Vagina (tissue), 2 donors: ENCODE data around the gene PRPS2. TPM values are rescaled to one million over a fixed set of nuclear protein-coding genes. Genes with fewer than 3 reads are reported as not detected.

Source experiments
- DNase-seq, 2 donors: peaks; one replicate each; pipeline ENCODE4 v3.0.0-alpha.2; 2017; ENCODE audit errors: extremely low spot score in 2 of 2
- H3K27ac ChIP-seq: fragments of 200-600 bp; sonication (generic); one replicate; pipeline ENCODE4 v1.5.1; 2019
- H3K27me3 ChIP-seq: fragments of 200-600 bp; sonication (generic); one replicate; pipeline ENCODE4 v1.5.1; 2019
- H3K36me3 ChIP-seq, 2 donors: fragments of 200-600 bp; sonication (generic); one replicate each; pipeline ENCODE4 v1.5.1; 2017 to 2019
- H3K4me1 ChIP-seq: fragments of 200-600 bp; sonication (generic); one replicate; pipeline ENCODE4 v1.5.1; 2019
- H3K4me3 ChIP-seq, 2 donors: fragments of 200-600 bp; sonication (generic); 1 replicate in 1 of 2; 2 replicates in 1 of 2; pipeline ENCODE4 v1.5.1; 2016 to 2019
- H3K9me3 ChIP-seq: fragments of 200-600 bp; sonication (generic); one replicate; pipeline ENCODE4 v1.5.1; 2019
- POLR2A ChIP-seq, 2 donors: fragments of 450-650 bp; IDR thresholded peaks; one replicate each; pipeline ENCODE4 v1.6.1; 2017; ENCODE audit warnings: antibody characterized with exemption in 2 of 2, mild to moderate bottlenecking in 2 of 2, moderate library complexity in 2 of 2
- POLR2AphosphoS5 ChIP-seq, 2 donors: sonication (generic); formaldehyde crosslinking; IDR thresholded peaks; one replicate each; pipeline ENCODE4 v1.9.0; 2017; ENCODE audit warnings: antibody characterized with exemption in 2 of 2, mild to moderate bottlenecking in 2 of 2, low read depth in 1 of 2; ENCODE audit not compliant: insufficient read depth in 1 of 2
- intact Hi-C: fragments of 100-400 bp; cut with DNase I; formaldehyde crosslinking; loops from one replicate; pipeline ENCODE4 v1.15.1; 2023
- total RNA-seq: library from RNA; depleted of rRNA; stranded (reverse); fragments of >200 nt; gene quantifications from one replicate; pipeline ENCODE4 v1.2.3, GENCODE V29; 2016
- TF ChIP-seq, protein P1 (sequence below), 3 experiments: fragments of 450-650 bp in 2 of 3; fragments of 200-600 bp in 1 of 3; sonication (generic) in 1 of 3; IDR thresholded peaks; one replicate each; pipeline ENCODE4 v1.5.1; 2017 to 2019; ENCODE audit warnings: antibody characterized with exemption in 3 of 3, mild to moderate bottlenecking in 2 of 3, moderate library complexity in 2 of 3

Gene PRPS2
- total RNA-seq, 1 donor from 2014 or later, result 45.2 TPM

DNA sequence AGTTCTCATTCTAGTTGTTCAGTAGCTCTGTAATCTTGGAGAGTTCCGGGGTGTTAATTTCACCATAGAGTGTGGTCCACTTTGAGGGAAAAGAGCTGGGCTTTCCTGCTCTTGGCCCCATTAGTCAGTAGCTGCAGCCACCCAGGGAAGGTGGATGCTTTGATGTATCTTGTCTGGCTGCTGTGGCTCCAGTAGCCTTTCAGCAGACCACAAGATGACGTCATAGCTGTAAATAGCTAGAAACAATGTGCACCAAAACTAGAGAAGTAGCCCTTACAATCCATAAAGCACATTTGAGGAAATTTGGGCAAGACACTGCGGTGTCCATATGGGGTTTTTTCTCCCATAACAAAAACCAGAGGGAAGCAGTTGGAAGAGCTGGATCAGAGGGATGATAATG, 32.9 kb upstream of the PRPS2 start:
- intact Hi-C loops, result no loop called here
- no peak overlapping the region for H3K4me3 ChIP-seq
- no peaks in the 10 kb centered on the region for H3K4me1 ChIP-seq
- TF ChIP-seq POLR2AphosphoS5 (IDR thresholded peaks at IDR 0.05; ENCODE audit: insufficient read depth in 1 of 2, low read depth in 1 of 2), result no peak
- TF ChIP-seq, protein P1, sequence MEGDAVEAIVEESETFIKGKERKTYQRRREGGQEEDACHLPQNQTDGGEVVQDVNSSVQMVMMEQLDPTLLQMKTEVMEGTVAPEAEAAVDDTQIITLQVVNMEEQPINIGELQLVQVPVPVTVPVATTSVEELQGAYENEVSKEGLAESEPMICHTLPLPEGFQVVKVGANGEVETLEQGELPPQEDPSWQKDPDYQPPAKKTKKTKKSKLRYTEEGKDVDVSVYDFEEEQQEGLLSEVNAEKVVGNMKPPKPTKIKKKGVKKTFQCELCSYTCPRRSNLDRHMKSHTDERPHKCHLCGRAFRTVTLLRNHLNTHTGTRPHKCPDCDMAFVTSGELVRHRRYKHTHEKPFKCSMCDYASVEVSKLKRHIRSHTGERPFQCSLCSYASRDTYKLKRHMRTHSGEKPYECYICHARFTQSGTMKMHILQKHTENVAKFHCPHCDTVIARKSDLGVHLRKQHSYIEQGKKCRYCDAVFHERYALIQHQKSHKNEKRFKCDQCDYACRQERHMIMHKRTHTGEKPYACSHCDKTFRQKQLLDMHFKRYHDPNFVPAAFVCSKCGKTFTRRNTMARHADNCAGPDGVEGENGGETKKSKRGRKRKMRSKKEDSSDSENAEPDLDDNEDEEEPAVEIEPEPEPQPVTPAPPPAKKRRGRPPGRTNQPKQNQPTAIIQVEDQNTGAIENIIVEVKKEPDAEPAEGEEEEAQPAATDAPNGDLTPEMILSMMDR (IDR thresholded peaks at IDR 0.05), result no peak
- H3K36me3 ChIP-seq, result no peaks in the 10 kb centered on the region
- no peak for DNase-seq
- H3K27ac ChIP-seq, result no peak overlapping the region
- no peaks in the 10 kb centered on the region for H3K9me3 ChIP-seq
- no peaks in the 10 kb centered on the region for H3K27me3 ChIP-seq

DNA sequence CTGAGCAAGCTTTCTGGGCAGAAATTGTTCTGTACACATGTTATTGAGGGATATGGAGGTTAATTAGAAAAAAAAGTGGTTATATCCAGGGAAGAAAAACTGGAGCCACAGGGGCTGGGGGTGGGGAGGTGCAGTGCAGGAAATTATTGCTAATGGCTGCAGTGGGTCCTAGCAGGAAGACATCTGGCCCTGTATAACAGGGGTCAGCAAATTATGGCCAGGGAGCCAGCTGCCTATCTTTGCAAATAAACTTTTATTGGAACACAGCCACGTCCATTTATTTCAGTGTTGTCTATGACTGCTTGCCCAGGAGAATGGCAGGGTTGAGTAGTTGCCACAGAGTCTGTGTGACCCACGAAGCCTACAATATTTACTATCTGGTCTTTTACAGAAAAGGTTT, 23.4 kb upstream of the PRPS2 start:
- H3K36me3 ChIP-seq, result no peaks in the 10 kb centered on the region
- DNase-seq, result no peak

DNA sequence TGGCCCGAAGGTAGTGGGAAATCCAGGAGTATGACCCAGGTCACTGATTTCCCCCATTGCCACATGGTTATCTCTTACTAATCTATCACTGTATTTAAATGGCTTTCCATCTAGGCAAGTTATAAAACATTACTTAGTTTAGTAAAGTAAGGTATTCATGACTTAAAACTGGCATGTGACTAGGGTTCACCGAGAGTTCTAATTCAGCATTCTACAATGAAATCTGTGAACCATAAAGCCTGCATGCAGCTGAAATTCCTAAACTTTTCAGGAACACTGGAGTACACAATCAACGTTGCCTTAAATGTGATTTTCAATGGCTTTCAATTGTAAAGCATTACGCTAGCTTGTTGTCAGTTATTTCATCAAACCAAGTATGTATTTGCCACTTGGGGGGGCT, 22.7 kb upstream of the PRPS2 start:
- Histone ChIP-seq H3K36me3 (no peaks in the 10 kb centered on the region), H3K4me1 (no peaks in the 10 kb centered on the region), H3K27me3 (no peaks in the 10 kb centered on the region), H3K9me3 (no peaks in the 10 kb centered on the region), H3K27ac (no peak overlapping the region), H3K4me3 (no peak overlapping the region)
- no peak for TF ChIP-seq POLR2AphosphoS5 (IDR thresholded peaks at IDR 0.05; ENCODE audit: insufficient read depth in 1 of 2, low read depth in 1 of 2)
- TF ChIP-seq POLR2A (IDR thresholded peaks at IDR 0.05), result no peak
- TF ChIP-seq, protein P1 (IDR thresholded peaks at IDR 0.05), result no peak
- no peak for DNase-seq
- intact Hi-C loops, result no loop called here

More for the DNA sequence above, 23.4 kb upstream of the PRPS2 start:
- Histone ChIP-seq H3K4me3 (no peak overlapping the region), H3K9me3 (no peaks in the 10 kb centered on the region), H3K4me1 (no peaks in the 10 kb centered on the region), H3K27me3 (no peaks in the 10 kb centered on the region), H3K27ac (no peak overlapping the region)
- intact Hi-C loops, result no loop called here
- TF ChIP-seq POLR2AphosphoS5 (IDR thresholded peaks at IDR 0.05; ENCODE audit: insufficient read depth in 1 of 2, low read depth in 1 of 2), result no peak
- no peak for TF ChIP-seq POLR2A (IDR thresholded peaks at IDR 0.05)
- TF ChIP-seq, protein P1 (IDR thresholded peaks at IDR 0.05), result no peak

DNA sequence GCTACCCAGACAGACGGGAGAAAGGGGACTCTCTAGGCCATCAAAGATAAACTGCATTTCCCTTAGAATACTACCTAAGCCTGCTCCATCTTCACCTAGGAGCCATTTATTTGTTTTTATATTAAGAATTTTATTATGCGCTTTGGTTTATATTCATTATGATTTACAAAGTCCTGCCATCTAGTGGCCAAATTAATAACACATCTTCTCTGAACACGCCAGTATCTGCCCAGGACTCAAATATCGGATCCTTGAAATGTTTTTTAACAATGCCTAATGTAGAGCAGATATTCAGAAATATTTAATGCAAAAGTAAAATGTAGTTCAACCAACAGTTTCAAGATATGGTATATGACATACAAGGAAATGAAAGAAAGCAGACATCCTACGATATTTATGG, 20.8 kb upstream of the PRPS2 start:
- H3K36me3 ChIP-seq, result no peaks in the 10 kb centered on the region
- DNase-seq, result no peak
- no peak overlapping the region for H3K27ac ChIP-seq
- no peaks in the 10 kb centered on the region for H3K9me3 ChIP-seq
- no peak overlapping the region for H3K4me3 ChIP-seq
- no peaks in the 10 kb centered on the region for H3K4me1 ChIP-seq
- H3K27me3 ChIP-seq, result no peaks in the 10 kb centered on the region
- TF ChIP-seq, protein P1 (IDR thresholded peaks at IDR 0.05), result peak in 2 of 3 experiments; percentile 8 to 20
- TF ChIP-seq POLR2AphosphoS5 (IDR thresholded peaks at IDR 0.05; ENCODE audit: insufficient read depth in 1 of 2, low read depth in 1 of 2) (no peak), POLR2A (IDR thresholded peaks at IDR 0.05) (no peak)
- intact Hi-C loops, result no loop called here

DNA sequence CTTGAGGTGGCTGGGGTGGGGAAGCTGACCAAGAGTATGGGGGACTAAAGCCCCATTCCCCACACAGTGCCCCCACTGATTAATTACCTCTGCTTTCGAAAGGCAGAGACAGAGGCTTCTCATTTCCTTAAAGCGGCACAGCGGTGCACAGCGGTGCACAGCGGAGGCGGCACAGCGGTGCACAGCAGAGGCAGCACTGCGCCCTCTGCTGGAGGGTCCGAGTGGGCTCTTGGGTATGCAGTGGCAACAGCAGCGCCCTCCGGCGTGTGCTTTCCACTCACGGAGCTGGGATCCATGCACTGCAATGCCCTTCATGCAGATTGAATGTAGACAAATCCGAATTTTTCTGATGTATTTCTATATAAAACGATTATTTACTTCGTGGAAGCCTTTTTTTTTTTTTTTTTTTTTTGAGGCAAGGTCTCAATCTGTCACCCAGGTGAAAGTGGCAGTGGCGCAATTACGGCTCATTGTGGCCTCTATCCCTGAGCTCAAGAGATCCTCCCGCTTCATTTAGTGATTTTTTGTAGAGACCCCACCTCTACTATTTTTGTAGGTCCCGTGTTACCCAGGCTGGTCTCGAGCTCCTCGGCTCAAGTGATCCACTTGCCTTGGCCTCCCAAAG, 19.7 kb upstream of the PRPS2 start:
- Histone ChIP-seq H3K36me3 (no peaks in the 10 kb centered on the region), H3K9me3 (no peaks in the 10 kb centered on the region), H3K27ac (no peak overlapping the region), H3K4me1 (no peaks in the 10 kb centered on the region), H3K27me3 (no peaks in the 10 kb centered on the region), H3K4me3 (no peak overlapping the region)
- intact Hi-C loops, result no loop called here
- TF ChIP-seq, protein P1 (IDR thresholded peaks at IDR 0.05), result peak in 1 of 3 experiments; percentile 11
- TF ChIP-seq POLR2AphosphoS5 (IDR thresholded peaks at IDR 0.05; ENCODE audit: insufficient read depth in 1 of 2, low read depth in 1 of 2), result no peak
- DNase-seq, result no peak
